Measurements from ENCODE around the gene ENG.

- TF ChIP-seq, protein P1, sequence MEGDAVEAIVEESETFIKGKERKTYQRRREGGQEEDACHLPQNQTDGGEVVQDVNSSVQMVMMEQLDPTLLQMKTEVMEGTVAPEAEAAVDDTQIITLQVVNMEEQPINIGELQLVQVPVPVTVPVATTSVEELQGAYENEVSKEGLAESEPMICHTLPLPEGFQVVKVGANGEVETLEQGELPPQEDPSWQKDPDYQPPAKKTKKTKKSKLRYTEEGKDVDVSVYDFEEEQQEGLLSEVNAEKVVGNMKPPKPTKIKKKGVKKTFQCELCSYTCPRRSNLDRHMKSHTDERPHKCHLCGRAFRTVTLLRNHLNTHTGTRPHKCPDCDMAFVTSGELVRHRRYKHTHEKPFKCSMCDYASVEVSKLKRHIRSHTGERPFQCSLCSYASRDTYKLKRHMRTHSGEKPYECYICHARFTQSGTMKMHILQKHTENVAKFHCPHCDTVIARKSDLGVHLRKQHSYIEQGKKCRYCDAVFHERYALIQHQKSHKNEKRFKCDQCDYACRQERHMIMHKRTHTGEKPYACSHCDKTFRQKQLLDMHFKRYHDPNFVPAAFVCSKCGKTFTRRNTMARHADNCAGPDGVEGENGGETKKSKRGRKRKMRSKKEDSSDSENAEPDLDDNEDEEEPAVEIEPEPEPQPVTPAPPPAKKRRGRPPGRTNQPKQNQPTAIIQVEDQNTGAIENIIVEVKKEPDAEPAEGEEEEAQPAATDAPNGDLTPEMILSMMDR (IDR thresholded peaks at IDR 0.05): no peak
- no peak for TF ChIP-seq POLR2A (IDR thresholded peaks at IDR 0.05)
Measured at GRCh38 chr9:127769101-127769500, 85.4 kb downstream of the ENG start.

Data from esophagus squamous epithelium (tissue), 4 donors.